Left colon (tissue), 2 donors: ENCODE data around the gene TGM5. TPM values are rescaled to one million over a fixed set of nuclear protein-coding genes. Genes with fewer than 3 reads are reported as not detected.
A peak's percentile ranks its signal among the peaks of the same experiment; 100 is the strongest.
"Not testable (repeated sequence)": the region's sequence is repeated elsewhere in the genome, so short reads cannot be mapped to it uniquely, and the experiment has no call there.

Experiments
- ATAC-seq: fragments of 200-7000 bp; cut with Tn5 transposase; one replicate; pipeline ENCODE4 v1.9.1; 2020; ENCODE audit warnings: mild to moderate bottlenecking, moderate library complexity
- DNase-seq, 2 donors: peaks; one replicate each; pipeline ENCODE4 v3.0.0-alpha.2; 2020
- intact Hi-C, 2 donors: fragments of 100-400 bp; cut with DNase I in 1 of 2; cut with micrococcal nuclease in 1 of 2; formaldehyde crosslinking; loops; one replicate each; pipeline versions ENCODE4 v1.11.2 to v1.14.0; 2022; cut with DNase I, micrococcal nuclease
- total RNA-seq, 2 donors: library from RNA; stranded (reverse); fragmentation: NEBNext Ultra II Directional; extraction: Animal tissue kit (Norgen Biotek cat#: 25700); gene quantifications; one replicate each; pipeline ENCODE4 v1.2.1, GENCODE V29; 2021
- donor health status: DM: no; HTN: no; CAD: no.
- donor health status: DM: yes; HTN: yes; CAD: no.

TGM5 gene
- total RNA-seq, 2 donors from 2014 or later, result not detected

DNA sequence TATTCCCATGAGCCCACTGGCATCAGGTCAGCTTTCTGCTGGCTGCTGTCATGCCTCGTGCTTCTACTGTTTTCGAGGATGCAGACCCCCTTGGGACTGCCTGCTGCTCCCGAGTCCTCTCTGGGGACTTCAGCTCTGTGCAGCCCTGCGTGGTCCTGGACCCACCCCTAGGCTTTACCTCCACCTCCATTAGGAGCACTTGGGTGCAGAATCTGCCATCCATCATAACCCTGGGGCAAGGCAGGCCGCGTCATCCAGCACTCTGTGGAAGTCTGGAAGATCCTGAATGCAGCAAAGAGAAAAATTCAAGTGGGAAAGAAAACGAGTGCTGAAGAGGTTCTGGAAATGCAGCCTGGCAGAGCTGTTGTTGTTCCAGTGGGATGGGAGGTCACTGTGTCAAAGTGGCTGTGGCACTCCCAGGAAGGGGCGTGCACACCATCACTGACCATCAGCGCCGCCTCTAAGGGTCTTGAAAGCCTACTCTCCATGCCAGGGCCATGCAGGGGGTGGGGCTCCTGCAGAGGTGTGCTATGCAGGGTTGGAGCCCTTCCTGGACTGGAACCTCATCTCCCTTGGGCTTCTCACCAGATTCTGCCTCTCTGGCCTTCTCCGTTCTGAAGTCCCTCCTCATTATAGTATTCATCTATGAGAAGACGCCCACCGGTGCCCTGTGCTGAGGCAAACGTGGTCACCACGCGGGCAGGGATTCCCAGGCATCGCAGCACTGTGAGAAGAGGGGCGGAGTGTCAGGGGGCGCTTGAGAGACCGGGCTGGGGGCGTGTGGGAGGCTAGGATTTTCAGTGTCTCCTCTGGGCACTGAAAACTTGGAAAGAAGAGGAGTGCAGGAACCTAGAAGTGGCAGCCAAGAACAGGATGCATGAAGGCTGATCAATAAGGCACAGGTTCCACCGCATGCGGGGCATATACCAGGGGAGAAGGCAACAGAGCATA lies 58.4 kb downstream of the TGM5 start:
- intact Hi-C loops, result no loop called here
- ATAC-seq (no peak), DNase-seq (no peak)

DNA sequence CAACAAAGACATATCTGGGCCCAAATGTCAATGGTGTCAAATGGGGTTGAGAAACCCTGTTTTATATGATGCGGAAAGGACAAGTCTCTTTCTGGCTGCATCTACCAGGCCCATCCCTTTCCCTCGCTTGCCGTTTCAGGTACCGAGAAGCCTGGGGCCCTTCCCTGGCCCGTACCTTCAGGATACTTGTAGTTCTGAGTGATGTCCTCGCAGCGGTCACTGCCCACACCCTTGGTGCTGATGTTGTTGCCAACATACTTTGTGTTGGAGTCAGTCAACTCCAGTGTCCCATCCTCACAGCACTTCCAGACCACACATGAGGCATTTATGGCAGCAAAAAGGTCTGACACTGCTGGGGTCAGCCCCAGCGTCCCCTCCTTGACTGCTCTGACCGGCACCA lies 59.7 kb downstream of the TGM5 start:
- no peak for DNase-seq
- intact Hi-C loops, result no loop called here
- no peak for ATAC-seq

DNA sequence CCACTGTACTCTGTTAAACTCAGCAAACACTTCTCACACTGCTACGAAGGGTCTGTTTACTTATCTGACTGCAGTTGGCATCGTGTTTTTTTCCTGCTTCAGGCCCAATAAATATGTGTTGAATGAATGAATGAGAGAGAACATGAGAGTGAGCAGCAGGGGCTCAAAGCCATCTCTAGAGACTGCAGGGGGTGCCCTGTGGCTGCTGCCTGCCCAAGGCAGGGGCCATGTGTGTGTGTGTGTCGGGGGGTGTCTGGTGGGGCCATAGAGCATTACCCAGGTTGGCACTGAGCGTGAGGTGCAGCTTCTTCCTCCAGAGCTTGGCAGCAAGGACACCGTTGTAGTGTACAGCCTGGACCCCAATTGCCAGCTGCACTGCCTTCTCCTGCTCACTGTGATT lies 60.7 kb downstream of the TGM5 start:
- DNase-seq (no peak), ATAC-seq (no peak)
- intact Hi-C loops, result no loop called here

DNA sequence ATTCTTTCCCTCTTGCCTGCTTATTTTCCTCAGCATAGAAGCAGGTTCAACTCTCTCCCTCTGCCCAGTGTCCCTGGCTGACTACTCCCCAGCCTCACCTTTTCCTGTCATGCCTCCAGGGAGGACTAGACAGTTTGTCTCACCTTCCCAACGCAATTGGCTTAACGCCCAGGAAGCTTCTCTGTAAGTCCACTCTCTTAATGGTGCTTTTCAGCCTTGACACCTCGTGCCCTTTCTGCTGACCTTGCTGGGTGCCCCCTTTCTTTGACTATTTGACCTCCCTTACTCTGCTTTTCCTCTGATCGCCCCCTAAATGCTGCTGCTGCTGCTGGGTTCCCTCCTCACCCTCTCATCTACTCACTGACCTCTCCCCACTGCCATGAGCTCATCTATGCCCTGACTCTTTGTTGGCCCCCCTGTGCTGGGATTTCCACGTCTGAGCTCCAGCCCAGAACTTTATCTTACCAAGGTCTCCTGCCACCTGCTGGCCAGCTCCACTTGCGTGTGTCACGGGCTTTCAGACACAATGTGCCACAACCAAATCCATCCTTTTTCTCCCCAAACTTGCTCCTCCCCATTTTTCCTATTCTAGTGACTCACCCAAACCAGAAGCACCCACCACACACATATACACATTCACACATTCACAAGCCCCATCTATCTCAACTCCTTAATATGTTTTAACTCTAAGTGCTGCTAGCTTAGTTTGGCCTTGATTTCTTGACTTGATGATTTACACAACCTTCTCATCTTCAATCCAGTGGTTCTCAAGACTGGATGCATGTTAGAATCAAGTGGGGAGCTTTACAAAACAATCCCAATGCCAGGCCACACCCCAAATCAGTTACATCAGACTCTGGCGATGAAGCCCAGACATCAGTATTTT lies 62.5 kb downstream of the TGM5 start:
- peak; percentile 46 for ATAC-seq
- intact Hi-C loops, result no loop called here
- peak in 1 of 2 donors; percentile 64 for DNase-seq

DNA sequence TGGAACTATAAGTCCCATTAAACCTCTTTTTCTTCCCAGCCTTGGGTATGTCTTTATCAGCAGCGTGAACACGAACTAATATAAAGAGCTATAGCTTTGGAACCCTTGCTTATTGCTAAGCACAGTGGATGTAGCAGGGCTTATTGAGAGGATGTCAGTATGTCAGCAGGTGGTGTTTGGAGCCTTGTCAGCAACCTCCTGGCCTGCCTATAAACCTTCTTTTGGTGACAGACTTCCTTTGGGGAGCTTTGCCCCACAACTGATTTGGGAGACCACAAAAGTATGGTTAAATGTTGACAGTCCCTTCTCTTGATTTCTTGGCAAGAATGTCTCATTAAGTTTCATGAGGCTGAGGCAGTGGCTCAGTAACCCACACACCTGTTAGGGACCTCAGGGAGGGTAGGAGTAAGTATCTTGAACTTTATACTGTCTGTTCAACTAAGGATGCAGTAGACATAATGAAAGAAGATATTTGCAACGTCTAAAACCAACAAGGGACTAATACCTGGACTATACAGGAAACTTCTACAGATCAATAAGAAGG lies 66.7 kb downstream of the TGM5 start:
- intact Hi-C loops, result no loop called here

DNA sequence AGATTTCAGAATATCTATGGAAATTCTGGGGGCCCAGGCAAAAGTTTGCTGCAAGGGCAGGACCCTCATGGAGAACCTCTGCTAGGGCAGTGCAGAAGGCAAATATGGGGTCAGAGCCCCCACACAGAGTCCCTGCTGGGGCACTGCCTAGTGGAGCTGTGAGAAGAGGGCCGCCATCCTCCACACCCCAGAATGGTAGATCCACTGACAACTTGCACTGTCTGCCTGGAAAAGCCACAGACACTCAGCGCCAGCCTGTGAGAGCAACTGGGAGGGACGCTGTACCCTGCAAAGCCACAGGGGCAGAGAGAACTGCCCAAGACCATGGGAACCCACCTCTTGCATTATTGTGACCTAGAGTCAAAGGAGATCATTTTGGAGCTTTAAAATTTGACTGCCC lies 67.7 kb downstream of the TGM5 start:
- no peak for ATAC-seq
- intact Hi-C loops, result no loop called here
- DNase-seq, result no peak

More for the DNA sequence above, 66.7 kb downstream of the TGM5 start:
- no peak for ATAC-seq
- DNase-seq, result no peak

DNA sequence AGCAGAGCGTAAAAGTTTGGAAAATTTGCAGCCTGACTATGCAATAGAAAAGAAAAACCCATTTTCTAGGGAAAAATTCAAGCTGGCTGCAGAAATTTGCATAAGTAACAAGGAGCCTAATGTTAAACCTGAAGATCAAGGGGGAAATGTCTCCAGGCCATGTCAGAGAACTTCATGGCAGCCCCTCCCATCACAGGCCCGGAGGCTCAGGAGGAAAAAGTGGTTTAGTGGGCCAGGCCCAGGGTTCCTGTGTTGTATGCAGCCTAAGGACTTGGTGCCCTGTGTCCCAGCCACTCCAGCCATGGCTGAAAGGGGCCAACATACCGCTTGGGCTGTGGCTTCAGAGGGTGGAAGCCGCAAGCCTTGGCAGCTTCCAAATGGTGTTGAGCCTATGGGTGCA lies 68.2 kb downstream of the TGM5 start:
- intact Hi-C loops, DNase-seq, ATAC-seq: not testable (repeated sequence)

DNA sequence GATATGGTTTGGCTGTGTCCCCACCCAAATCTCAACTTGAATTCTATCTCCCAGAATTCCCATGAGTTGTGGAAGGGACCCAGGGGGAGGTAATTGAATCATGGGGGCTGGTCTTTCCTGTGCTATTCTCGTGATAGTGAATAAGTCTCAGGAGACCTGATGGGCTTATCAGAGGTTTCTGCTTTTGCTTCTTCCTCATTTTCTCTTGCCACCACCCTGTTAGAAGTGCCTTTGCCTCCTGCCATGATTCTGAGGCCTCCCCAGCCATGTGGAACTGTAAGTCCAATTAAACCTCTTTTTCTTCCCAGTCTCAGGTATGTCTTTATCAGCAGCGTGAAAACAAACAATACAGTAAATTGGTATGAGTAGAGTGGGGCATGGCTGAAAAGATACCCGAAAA lies 69.0 kb downstream of the TGM5 start:
- intact Hi-C loops, DNase-seq, ATAC-seq: not testable (repeated sequence)

DNA sequence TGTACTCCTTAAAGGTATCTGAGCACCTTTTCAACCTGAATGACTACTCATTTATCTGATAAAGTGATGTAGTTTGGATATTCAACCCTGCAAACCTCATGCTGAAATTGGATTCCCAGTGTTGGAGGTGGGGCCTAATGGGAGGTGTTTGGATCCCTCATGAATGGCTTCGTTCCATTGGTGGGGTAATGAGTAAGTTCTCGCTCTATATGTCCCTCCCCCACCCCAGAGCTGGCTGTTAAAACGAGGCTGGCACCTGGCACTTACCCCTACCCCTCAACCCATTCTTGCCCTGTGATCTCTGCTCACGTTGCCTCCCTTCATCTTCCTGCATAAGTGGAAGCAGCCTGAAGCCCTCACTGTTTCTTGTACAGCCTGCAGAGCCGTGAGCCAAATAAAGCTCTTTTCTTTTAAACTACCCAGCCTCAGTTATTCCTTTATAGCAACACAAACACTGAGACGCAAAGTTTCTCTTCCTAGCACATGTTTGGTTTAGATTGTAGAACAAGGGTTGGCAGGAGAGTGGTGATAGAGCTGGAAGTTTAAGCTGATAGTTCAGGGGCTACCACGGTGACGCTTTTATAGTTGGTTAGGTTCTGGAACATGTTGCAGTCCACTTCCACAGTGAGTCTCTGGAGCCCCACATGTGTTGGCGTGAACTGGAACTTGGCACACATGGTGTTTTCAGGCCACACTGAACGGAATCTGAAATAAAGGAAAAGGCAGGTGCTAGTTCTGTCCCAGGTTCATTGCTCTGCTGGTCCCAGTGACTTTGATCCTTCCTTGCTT lies 69.8 kb downstream of the TGM5 start:
- DNase-seq (no peak), ATAC-seq (no peak)
- intact Hi-C loops, result no loop called here

DNA sequence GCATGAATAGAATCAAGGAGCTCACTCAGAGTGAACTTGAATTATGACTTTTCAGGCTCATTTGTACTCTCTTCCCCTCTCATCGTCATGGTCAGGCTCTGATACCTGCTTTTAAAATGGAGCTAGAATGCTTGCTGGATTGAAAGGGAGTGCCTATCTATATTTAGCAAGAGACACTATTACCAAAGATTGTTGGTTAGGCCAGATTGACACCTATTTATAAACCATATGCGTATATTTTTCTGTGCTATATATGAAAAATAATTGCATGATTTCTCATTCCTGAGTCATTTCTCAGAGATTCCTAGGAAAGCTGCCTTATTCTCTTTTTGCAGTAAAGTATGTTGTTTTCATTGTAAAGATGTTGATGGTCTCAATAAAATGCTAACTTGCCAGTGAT lies 71.9 kb downstream of the TGM5 start:
- ATAC-seq (no peak), DNase-seq (no peak)

DNA sequence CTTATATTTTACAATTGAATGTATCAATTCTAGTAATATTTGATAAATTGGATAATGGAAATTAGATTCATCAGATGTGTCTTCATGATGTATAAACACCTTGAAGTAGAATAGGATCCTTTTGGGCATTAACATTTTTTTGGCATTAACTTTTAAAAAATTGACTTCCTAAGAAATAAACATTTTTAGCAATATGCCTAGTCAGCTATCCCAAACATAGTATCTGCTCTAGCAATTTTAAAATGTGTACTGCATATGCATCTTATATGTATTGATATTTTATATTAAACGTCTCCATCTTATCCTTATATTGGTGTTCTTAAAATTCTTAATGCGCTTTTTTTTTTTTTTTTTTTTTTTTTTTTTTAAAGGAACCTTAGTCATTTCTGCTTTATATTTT lies 73.0 kb downstream of the TGM5 start:
- no peak for ATAC-seq
- intact Hi-C loops, result no loop called here
- DNase-seq, result no peak

More for the DNA sequence above, 71.9 kb downstream of the TGM5 start:
- intact Hi-C loops, result no loop called here

DNA sequence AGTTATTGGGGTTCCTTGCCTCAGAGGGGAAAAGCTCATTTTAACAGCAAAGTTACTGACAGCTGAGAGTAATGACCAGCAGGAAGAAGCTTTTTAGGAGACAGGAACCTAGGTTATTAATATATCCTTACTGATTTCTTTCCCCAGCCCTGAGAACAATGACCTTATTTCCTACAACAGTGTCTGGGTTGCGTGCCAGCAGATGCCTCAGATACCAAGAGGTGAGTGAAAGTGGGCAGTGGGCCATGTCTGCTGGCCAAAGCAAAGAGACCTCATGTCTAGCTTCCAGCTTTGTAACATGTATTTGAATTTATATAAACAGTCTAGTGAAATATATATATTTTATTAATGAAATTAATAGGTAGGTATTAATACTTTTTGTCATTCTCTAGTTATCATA lies 76.5 kb downstream of the TGM5 start:
- DNase-seq, result no peak
- intact Hi-C loops, result no loop called here
- no peak for ATAC-seq

DNA sequence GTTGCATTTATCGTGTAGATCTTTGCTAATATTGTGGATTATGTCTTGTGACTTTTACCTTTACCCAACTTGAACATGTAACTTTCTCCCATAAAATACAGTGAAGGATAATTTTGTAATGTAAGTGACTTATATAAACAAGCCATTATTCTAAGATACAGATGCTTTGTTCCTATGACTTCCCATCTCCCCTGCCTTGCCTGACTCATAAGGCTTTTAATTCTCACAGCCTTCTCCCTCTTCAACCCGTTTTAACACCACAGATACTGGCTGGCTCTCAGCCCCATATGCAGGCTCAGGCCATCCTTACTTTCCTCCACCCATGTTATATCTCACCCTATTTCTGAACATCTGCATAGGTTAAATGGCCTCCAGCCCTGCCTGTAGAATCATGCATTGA lies 77.4 kb downstream of the TGM5 start:
- ATAC-seq (no peak), DNase-seq (no peak)
- intact Hi-C loops, result no loop called here

DNA sequence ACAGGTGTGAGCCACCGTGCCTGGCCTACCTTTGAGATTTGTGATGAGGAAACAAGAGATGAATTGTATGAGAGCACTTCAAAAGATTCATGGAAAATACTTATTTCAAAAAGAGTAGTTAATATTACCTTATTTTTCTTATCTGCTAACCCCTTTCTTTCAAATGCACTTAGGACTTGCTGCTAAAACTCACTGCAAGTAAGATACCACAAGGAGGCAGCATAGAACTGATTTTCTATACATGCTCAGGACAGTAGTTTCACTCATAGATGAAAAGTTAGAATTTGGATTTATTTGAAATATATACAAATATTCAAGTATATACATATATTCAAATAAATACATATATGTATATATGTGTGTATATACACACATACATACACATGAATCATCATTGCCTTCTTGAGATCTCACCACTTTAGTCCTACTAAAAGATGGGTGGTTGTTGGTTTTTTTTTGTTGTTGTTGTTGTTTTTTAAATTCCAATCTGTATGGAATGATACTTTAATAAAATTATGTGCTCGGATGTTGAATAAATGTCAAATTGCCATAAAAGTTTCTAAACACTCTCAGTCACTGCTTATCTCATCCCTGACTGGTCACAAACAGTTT lies 79.1 kb downstream of the TGM5 start:
- intact Hi-C loops, result no loop called here
- ATAC-seq (no peak), DNase-seq (no peak)

DNA sequence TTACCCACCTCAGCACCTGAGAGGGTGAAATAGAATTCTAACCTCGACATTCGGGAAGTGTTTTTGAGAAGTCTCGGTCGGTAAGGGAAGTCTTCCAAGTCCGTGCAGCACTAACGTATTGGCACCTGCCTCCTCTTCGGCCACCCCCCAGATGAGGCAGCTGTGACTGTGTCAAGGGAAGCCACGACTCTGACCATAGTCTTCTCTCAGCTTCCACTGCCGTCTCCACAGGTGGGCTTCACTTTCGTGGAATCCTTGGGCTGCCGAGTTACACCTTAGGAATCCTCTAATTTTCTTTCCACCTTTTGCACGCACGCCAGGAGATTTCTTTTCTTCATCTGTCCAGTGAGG lies 80.8 kb downstream of the TGM5 start:
- peak in 1 of 2 donors; percentile 43 for DNase-seq
- peak; percentile 40 for ATAC-seq
- intact Hi-C loops, result no loop called here

DNA sequence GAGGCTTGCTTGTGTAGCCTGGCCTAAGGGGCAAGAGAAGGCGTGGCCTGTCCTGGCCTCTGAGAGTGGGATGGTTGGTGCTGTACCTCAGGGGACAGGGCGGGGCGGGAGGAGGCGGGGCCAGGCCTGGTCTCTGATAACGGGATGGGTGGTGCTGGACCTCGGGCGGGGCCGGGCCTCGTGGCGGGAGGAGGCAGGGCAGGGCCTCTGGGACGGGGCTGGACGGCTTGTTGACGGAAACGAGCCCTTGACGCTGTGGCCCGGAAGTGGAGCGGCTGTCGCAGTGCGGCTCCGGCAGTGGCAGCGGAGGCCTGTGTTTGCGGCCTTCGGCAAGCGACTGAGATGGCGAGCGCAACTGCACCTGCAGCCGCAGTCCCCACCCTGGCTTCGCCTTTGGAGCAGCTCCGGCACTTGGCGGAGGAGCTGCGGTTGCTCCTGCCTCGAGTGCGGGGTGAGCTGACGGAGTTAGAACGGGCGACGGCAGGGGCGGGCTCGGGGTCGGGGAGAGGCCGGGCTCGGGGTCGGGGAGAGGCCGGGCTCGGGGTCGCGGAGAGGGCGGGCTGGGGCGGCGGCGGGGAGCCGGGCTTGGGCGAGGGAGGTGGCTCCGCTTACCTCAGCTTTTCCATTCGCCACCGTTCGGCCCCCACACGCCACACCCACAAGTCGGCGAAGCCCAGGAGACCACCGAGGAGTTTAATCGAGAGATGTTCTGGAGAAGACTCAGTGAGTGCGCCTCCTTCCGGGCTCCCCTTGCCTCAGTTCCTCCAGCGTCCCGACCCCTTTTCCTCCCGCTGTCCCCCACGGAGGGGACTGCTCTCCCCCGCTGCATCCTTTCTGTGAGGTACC lies 81.3 kb downstream of the TGM5 start, which contains the start of gene CCNDBP1:
Gene CCNDBP1 (plus strand): TSS at position 247 of the 846 bp plus-strand sequence. CDS start 96 bp downstream, at position 343.
- intact Hi-C loops, result no loop called here
- DNase-seq, result peak; percentile 99
- peak; percentile 96 for ATAC-seq

DNA sequence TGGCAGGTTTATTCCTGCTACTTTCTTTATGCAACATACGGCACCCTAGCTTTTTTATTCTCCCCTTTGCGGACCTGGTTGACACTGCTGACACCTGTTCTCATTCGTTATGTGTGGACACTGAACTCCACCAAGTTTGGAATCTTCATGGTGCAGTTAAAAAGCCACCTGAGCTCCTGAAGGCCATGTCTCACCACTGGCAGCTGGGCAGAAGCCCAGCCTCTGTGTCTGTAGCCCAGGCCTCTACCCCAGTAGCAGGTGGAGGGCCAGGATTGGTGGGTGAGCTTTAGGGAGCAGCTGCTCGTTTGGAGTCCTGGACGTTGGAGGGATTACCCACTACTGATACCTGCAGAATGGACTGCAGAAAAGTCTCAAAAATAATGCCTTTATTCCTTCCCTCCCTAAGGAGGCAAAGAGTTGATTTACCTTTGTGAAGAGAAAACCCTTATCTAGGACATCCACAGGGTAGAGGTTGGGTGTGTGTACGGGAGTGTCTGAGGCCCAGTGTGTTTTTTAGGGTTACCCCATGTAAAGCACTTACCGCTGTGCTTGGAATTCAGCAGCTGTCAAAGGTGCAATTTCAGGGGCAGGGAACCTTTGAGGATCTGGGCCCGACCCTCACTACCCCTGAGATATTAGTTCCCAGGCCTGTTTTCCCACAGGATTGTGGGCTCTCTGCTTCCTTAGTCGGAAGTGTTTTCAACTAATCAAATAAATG lies 82.2 kb downstream of the TGM5 start:
- ATAC-seq (no peak), DNase-seq (peak in 1 of 2 donors; percentile 9)
- intact Hi-C loops, result no loop called here
